GM12891 (cell line): ENCODE data around the gene DNAJC5.
A peak's percentile ranks its signal among the peaks of the same experiment; 100 is the strongest.
"Not testable (repeated sequence)": the region's sequence is repeated elsewhere in the genome, so short reads cannot be mapped to it uniquely, and the experiment has no call there.

ENCODE experiments used
- DNase-seq: peaks from one replicate; pipeline ENCODE4 v3.0.0; 2011; ENCODE audit warnings: low spot score; ENCODE audit not compliant: insufficient read length
- FAIRE-seq: peaks from 2 replicates; lab custom pipeline; 2011; peaks lifted over from hg19 to GRCh38; lab: Jason Lieb, UNC
- PAX5 ChIP-seq: IDR thresholded peaks from 2 replicates; pipeline ENCODE4 v1.6.1; 2011; ENCODE audit warnings: low read length, moderate library complexity, mild to moderate bottlenecking; ENCODE audit not compliant: insufficient read depth, severe bottlenecking
- POLR2A ChIP-seq: IDR thresholded peaks from 2 replicates; pipeline ENCODE4 v1.6.1; 2011; ENCODE audit warnings: low read depth, low read length, control low read depth
- POLR2AphosphoS5 ChIP-seq: IDR thresholded peaks from 2 replicates; pipeline ENCODE4 v1.6.1; 2011; ENCODE audit warnings: low read depth, low read length, control low read depth
- POU2F2 ChIP-seq: IDR thresholded peaks from 2 replicates; pipeline ENCODE4 v1.6.1; 2011; ENCODE audit warnings: low read depth, mild to moderate bottlenecking, control low read depth, low read length, moderate library complexity
- SPI1 ChIP-seq: IDR thresholded peaks from 2 replicates; pipeline ENCODE4 v1.6.1; 2011; ENCODE audit warnings: low read depth, low read length, control low read depth
- TAF1 ChIP-seq: IDR thresholded peaks from 2 replicates; pipeline ENCODE4 v1.6.1; 2011; ENCODE audit warnings: low read depth, low read length, control low read depth

Gene DNAJC5

DNA sequence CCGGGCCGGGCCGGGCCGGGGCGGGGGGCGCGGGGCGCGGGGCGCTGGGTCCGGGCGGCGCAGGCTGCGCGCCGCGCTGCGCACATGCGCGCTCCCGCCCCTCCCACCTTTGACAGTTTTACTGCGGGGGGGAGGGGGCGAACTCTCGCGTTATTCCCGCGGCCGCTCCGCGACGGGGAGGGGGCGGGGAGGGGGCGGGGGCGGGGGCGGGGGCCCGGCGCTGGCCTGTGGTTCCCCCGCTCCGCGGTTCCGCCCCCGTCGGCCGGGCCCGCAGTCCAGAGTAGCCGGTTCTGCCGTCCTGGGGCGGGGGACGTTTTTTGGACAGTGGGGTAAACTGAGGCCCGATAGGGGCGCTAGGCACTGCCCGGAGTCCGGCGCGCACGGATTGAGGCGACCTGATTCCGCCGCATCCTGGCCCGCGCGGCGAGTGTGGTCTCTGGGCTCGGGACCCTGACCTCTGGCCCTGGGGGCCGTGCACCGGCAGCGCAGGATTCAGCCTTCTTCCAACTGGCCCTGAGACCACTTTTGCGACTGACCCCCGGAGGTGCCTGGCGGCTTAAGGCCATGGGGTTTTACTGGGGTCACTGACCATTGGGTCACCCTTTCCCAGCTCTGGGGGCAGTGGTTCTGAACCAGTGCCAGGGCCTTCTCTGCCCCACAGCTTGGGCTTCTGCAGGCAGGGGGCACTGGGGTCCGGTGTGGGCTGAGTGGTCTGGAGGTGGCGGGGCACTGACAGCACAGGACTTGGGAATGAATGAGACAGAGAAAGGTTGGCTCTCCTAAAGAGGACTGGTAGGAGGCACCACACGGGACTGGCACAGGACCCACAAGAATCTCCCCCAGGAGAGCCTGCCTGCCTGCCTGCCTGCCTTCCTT, 75.2 kb downstream of the DNAJC5 start, which contains the start of gene ZNF512B:
TSS of gene ZNF512B (minus strand) at position 93 of the 876 bp plus-strand sequence. CDS start 1,980 bp downstream, outside the sequence.
- peak; percentile 80 for DNase-seq
- no peak for TF ChIP-seq SPI1
- peak; percentile 46; the same call in 1 of the 2 replicates for TF ChIP-seq POLR2A
- no peak for FAIRE-seq

DNA sequence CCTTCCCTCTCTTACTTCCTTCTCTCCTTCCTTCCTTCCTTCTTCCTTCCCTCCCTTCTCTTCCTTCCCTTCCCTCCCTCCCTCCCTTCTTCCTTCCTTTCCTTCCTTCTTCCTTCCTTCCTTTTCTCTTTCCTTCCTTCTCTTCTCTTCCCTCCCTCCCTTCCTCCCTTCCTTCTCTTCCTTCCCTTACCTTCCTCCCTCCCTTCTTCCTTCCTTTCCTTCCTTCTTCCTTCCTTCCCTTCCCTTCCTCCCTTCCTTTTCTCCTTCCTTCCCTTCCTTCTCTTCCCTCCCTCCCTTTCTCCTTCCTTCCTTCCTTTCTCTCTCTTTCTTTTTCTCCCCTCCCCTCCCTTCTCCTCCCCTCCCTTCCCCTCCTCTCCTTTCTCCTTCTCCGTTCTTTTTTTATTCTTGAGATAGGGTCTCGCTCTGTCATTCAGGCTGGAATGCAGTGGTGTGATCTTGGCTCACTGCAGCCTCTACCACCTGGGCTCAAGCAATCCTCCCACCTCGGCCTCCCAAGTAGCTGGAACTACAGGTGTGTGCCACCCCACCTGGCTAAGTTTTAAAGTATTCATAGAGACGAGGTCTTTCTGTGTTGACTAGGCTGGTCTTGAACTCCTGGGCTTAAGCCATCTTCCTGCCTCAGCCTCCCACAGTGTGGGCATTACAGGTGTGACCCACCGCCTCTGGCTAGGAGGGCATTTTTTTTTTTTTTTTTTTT, 75.9 kb downstream of the DNAJC5 start:
- TF ChIP-seq SPI1 (no peak), TAF1 (no peak), PAX5 (no peak), POU2F2 (no peak), POLR2AphosphoS5 (no peak)
- no peak for FAIRE-seq
- DNase-seq, result no peak

- not testable (repeated sequence) for DNase-seq, FAIRE-seq
These were observed 77.0 kb downstream of the DNAJC5 start for GRCh38 chr20:63971960-63972311.

DNA sequence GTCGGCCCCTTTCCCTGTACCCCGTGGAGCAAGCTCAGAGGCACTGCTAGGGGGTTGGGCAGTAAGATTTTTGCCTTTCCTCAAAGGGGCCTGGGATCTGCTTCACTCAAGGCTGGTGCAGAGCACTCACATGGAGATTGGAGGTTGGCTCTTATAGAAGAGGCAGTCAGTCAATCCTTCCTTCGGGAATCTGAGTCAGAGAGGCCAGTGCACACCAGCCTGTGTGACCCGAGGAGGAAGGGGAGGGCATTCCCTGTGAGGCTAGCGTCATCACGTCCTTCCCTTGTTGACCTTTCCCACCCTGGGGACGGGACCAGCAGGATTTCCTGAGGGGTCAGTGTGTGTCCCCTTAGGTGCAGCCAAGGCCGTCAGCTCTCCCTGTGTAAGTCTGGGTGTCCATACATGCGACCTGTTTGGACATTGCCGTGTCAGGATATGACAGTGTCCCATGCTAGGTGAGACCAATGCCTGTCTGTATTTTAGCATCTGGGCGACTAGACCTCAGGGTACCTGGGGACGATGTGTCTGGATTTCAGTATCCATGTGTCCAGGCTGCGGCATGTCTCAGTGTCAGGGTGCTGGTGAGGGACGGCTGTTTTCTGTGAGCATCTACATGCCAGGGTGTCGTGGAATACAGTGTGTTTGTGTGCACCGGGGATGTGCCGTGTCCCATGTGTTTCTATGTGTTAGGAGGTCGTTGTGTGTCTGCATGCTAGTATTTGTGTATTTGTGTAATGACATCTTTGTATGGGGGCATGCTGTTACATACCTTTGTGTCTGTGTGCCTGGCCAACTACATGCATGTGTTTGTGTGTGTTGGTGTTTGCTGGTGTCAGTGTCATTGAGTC, 77.6 kb downstream of the DNAJC5 start:
- DNase-seq, result peak; percentile 5
- peak; percentile 76 for FAIRE-seq
- TF ChIP-seq SPI1 (no peak), POLR2A (peak; percentile 85), POLR2AphosphoS5 (peak; percentile 74; the same call in 1 of the 2 replicates), POU2F2 (peak; percentile 9; the same call in 1 of the 2 replicates), PAX5 (no peak), TAF1 (no peak)

- TF ChIP-seq PAX5, result no peak
- TF ChIP-seq POU2F2, result no peak
- TF ChIP-seq POLR2AphosphoS5, result no peak
- no peak for TF ChIP-seq TAF1
- FAIRE-seq (no peak), DNase-seq (no peak)
These were observed 78.2 kb downstream of the DNAJC5 start for GRCh38 chr20:63973160-63973479.

DNA sequence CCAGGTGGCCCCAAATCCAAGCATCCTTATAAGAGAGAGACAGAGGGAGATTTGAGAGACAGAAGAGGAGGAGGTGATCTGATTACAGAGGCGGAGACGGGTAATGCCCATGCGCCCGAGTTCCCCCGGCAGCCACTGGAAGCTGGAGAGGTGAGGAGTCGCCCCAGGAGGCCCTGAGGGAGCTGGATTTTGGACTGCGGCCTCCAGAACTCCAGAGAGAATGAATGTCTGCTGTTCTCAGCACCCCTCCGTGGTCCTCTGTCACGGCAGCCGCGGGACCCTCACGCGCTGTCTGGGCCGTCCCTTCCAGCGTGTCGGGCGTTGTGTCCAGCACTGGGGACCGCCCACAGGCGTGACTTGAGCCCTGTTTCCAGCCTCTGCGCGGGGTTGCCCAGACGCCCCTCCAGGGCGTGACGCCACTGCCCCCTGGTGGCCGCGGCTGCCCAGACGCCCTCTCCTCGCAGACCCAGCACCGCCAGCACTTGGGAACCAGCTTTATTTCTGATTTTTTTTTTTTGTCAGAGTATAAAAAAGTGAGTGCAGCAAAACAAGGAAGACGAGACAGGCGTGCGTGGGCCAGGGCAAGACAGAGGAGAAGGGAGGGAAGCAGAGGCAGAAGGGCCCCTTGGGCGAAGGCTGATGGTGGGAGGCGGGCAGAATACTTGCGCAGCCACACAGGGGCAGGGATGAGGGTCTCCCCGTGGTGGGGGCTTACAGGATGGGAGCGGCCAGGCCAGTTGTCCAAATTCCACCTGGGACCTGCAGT, 78.9 kb downstream of the DNAJC5 start:
- TF ChIP-seq SPI1 (no peak), TAF1 (no peak), POLR2AphosphoS5 (no peak), POLR2A (no peak), POU2F2 (no peak), PAX5 (no peak)
- DNase-seq, result peak; percentile 86
- peak; percentile 69 for FAIRE-seq

DNA sequence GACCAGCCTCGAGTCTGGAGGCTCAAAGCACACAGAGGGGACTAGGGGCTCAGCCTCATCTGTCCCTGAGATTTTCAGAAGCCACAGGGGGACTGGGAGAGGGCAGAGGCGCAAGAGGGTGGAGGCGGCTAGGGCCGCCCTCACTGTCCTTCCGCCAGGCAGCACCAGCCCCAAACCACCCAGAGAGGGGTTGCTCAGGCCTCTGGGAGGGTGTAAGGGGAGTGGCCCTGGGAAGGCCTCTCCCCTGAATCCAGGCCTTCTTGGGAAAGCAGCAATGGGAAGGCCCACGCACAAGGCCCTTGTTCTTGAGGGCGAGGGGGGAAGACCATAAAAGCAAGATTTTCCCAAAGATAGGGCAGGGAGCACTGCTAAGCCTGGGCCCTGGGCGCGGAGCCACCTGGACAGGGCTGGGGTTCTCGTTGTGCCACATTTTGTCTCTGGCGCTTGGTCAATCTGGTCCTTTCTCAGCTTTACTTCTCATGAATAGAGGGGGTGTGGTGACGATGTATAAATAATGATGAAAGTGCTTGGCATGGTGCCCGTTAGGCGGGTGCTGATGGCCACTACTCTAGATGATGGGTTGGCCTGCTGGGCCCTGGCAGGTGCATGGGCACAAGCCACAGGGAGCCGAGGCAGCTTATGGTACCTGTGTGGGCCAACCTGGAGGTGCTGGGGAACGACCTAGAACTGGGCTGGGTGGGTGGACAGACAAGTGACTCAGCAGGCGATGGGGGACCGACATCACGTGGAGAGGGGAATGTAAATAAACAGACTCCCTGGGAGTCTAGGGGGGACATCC, 79.7 kb downstream of the DNAJC5 start:
- FAIRE-seq (no peak), DNase-seq (no peak)
- TF ChIP-seq POLR2AphosphoS5, result no peak
- TF ChIP-seq PAX5, result no peak
- TF ChIP-seq POLR2A, result no peak
- TF ChIP-seq SPI1, result no peak
- TF ChIP-seq POU2F2, result no peak
- no peak for TF ChIP-seq TAF1

GRCh38 chr20:63976511-63976910, 81.6 kb downstream of the DNAJC5 start:
- not testable (repeated sequence) for DNase-seq, FAIRE-seq
- TF ChIP-seq POLR2A, result 0 out of 2 replicates have a peak, but pooled peaks have one; percentile 11

DNA sequence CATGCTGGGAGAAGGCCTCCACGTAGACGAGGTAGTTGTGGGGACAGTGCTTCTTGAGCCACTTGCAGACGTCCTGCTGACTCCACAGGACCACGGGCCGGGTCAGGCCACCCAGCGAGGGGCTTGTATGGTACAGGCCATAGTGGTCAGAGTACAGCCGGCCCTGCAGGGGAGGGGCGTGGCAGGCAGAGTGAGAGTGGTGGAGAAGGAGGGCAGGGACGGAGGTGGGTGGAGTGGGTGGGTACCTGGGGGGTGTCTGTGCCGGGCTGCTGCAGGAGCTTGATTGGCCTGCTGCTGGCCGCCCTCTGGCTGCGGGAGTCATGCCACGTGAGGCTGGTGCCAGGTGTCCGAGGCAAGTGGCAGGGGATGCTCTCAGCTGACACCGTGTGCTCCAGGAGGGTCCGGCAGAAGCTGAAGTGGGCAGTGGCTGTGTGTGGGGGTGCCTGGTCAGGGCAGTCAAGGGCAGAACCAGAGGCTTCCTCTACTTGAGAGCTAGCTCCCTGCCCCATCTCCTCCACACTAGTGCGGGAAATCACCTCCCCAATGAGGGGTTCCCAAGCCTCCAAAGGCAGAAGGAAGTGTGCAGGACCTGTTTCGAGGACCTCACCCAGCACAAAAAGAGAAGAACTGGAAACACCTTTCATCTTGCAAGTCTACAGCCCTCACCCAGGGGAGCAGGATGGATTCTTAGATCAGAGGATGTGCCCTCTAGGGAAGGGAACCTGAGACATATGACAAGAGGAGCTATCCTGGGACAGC, 82.2 kb downstream of the DNAJC5 start:
- no peak for DNase-seq
- no peak for FAIRE-seq
- TF ChIP-seq PAX5 (no peak), TAF1 (no peak), SPI1 (no peak), POLR2AphosphoS5 (no peak), POU2F2 (no peak), POLR2A (no peak)
